H1 (cell line): ENCODE data around the gene SV2B. TPM values are rescaled to one million over a fixed set of nuclear protein-coding genes. Genes with fewer than 3 reads are reported as not detected.
A peak's percentile ranks its signal among the peaks of the same experiment; 100 is the strongest.

Experiments used
- CTCF ChIA-PET: fragments of 300-600 bp; sonication (Branson Sonifier 250); formaldehyde crosslinking; loops from one replicate; lab custom pipeline; 2021; ENCODE audit not compliant: partially characterized antibody; lab: Charles Lee
- POLR2A ChIA-PET: fragments of 300-600 bp; sonication (Branson Sonifier 250); formaldehyde crosslinking; loops from one replicate; lab custom pipeline; 2021; ENCODE audit warnings: inconsistent platforms; ENCODE audit not compliant: partially characterized antibody; lab: Charles Lee
- DNase-seq, 2 experiments: peaks; one replicate each; pipeline versions ENCODE4 v3.0.0 to v3.0.0-alpha.2; 2010 to 2022; ENCODE audit warnings: low spot score in 2 of 2, low read depth in 1 of 2, mixed read lengths in 1 of 2
- FAIRE-seq: peaks from 2 replicates; lab custom pipeline; 2011; peaks lifted over from hg19 to GRCh38; lab: Jason Lieb, UNC
- H2AFZ ChIP-seq: 2 replicates; pipeline ENCODE4 v1.8.1; 2012; ENCODE audit warnings: low read length, inconsistent platforms
- H2AK5ac ChIP-seq: 2 replicates; pipeline ENCODE4 v1.6.1; 2013; ENCODE audit warnings: low read depth, low read length
- H2BK120ac ChIP-seq: replicated peaks from 2 replicates; pipeline ENCODE3; 2013; ENCODE audit warnings: low read depth, low read length, inconsistent platforms
- H2BK12ac ChIP-seq: 2 replicates; pipeline ENCODE4 v1.6.1; 2013; ENCODE audit warnings: low read depth, low read length
- H2BK15ac ChIP-seq: 2 replicates; pipeline ENCODE4 v1.6.1; 2013; ENCODE audit warnings: low read length
- H2BK20ac ChIP-seq: 2 replicates; pipeline ENCODE4 v1.6.1; 2013; ENCODE audit warnings: low read length
- H2BK5ac ChIP-seq: 2 replicates; pipeline ENCODE4 v1.6.1; 2013; ENCODE audit warnings: low read depth, low read length
- H3K14ac ChIP-seq: 2 replicates; pipeline ENCODE4 v1.6.1; 2013; ENCODE audit warnings: inconsistent platforms; ENCODE audit not compliant: insufficient read length
- H3K18ac ChIP-seq: 2 replicates; pipeline ENCODE4 v1.6.1; 2013; ENCODE audit warnings: low read length; ENCODE audit errors: extremely low read depth
- H3K23ac ChIP-seq: 2 replicates; pipeline ENCODE4 v1.6.1; 2013; ENCODE audit warnings: inconsistent platforms; ENCODE audit not compliant: insufficient read length
- H3K23me2 ChIP-seq: 2 replicates; pipeline ENCODE4 v1.6.1; 2013; ENCODE audit warnings: low read depth, low read length
- H3K27ac ChIP-seq: 2 replicates; pipeline ENCODE4 v1.6.1; 2011; ENCODE audit warnings: low read depth, low read length, inconsistent platforms
- H3K27me3 ChIP-seq, 4 experiments: replicated peaks in 1 of 4; 1 replicate in 1 of 4; 2 replicates in 3 of 4; pipeline versions ENCODE4 v1.6.1 to v1.8.1; 2011 to 2013; ENCODE audit warnings: low read length in 3 of 4, mild to moderate bottlenecking in 3 of 4, inconsistent platforms in 2 of 4, mixed read lengths in 2 of 4, moderate library complexity in 1 of 4; ENCODE audit not compliant: control insufficient read depth in 3 of 4, insufficient read depth in 3 of 4; ENCODE audit errors: extremely low read depth in 1 of 4
- H3K36me3 ChIP-seq, 4 experiments: 2 replicates each; pipeline versions ENCODE4 v1.6.1 to v1.8.1; 2011 to 2013; ENCODE audit warnings: mild to moderate bottlenecking in 4 of 4, low read length in 3 of 4, moderate library complexity in 2 of 4, control low read depth in 1 of 4, inconsistent platforms in 1 of 4; ENCODE audit not compliant: insufficient read depth in 4 of 4, control insufficient read depth in 2 of 4
- H3K4ac ChIP-seq: replicated peaks from 2 replicates; pipeline ENCODE3; 2013; ENCODE audit warnings: low read length, low read depth, mixed read lengths, inconsistent platforms; ENCODE audit not compliant: insufficient read length
- H3K4me1 ChIP-seq, 4 experiments: replicated peaks in 1 of 4; 1 replicate in 1 of 4; 2 replicates in 3 of 4; pipeline versions ENCODE4 v1.6.1 to v1.8.1; 2011 to 2013; ENCODE audit warnings: low read length in 3 of 4, inconsistent platforms in 2 of 4, mixed read lengths in 1 of 4; ENCODE audit not compliant: insufficient read depth in 4 of 4, control insufficient read depth in 3 of 4
- H3K4me2 ChIP-seq, 2 experiments: 2 replicates each; pipeline versions ENCODE4 v1.6.1 to v1.8.1; 2011 to 2013; ENCODE audit warnings: low read depth in 2 of 2, low read length in 2 of 2, control low read depth in 1 of 2, inconsistent platforms in 1 of 2, mild to moderate bottlenecking in 1 of 2; ENCODE audit not compliant: insufficient read depth in 1 of 2
- H3K4me3 ChIP-seq, 4 experiments: fragments of 200-600, 300-600 bp in 1 of 4; sonication (generic), shearing (Covaris generic), sonication (Bioruptor Twin) in 1 of 4; 2 replicates each; pipeline versions ENCODE4 v1.5.1 to v1.8.1; 2011 to 2016; ENCODE audit warnings: low read length in 4 of 4, low read depth in 3 of 4, control low read depth in 2 of 4, inconsistent platforms in 2 of 4, mild to moderate bottlenecking in 2 of 4, mixed read lengths in 1 of 4, moderate library complexity in 1 of 4; ENCODE audit not compliant: insufficient read depth in 2 of 4; ENCODE audit errors: extremely low read depth in 1 of 4
- H3K56ac ChIP-seq: replicated peaks from 2 replicates; pipeline ENCODE3; 2013; ENCODE audit warnings: low read depth, mild to moderate bottlenecking, mixed read lengths, low read length, inconsistent platforms; ENCODE audit not compliant: insufficient read length
- H3K79me1 ChIP-seq: 2 replicates; pipeline ENCODE4 v1.6.1; 2013; ENCODE audit warnings: low read depth, low read length, control low read depth
- H3K79me2 ChIP-seq, 2 experiments: 2 replicates each; pipeline versions ENCODE4 v1.6.1 to v1.8.1; 2012 to 2013; ENCODE audit warnings: low read length in 2 of 2, mild to moderate bottlenecking in 2 of 2, inconsistent platforms in 1 of 2; ENCODE audit not compliant: insufficient read depth in 2 of 2, control insufficient read depth in 1 of 2
- H3K9ac ChIP-seq, 4 experiments: replicated peaks in 1 of 4; 1 replicate in 1 of 4; 2 replicates in 3 of 4; pipeline versions ENCODE4 v1.6.1 to v1.8.1; 2011 to 2013; ENCODE audit warnings: low read depth in 3 of 4, low read length in 3 of 4, control low read depth in 2 of 4, mild to moderate bottlenecking in 2 of 4, moderate library complexity in 2 of 4, inconsistent platforms in 1 of 4; ENCODE audit errors: extremely low read depth in 1 of 4
- H3K9me3 ChIP-seq, 2 experiments: 2 replicates each; pipeline versions ENCODE4 v1.6.1 to v1.8.1; 2012 to 2013; ENCODE audit warnings: mild to moderate bottlenecking in 2 of 2, moderate library complexity in 2 of 2, control low read depth in 1 of 2, inconsistent platforms in 1 of 2, low read depth in 1 of 2, low read length in 1 of 2, mixed read lengths in 1 of 2; ENCODE audit not compliant: insufficient read depth in 2 of 2
- H4K20me1 ChIP-seq, 2 experiments: replicated peaks in 1 of 2; 2 replicates each; pipeline versions ENCODE3 to v1.8.1; 2011 to 2013; ENCODE audit warnings: inconsistent platforms in 2 of 2, low read length in 2 of 2, mild to moderate bottlenecking in 1 of 2; ENCODE audit not compliant: insufficient read depth in 2 of 2, control insufficient read depth in 1 of 2
- H4K5ac ChIP-seq: 2 replicates; pipeline ENCODE4 v1.6.1; 2013; ENCODE audit warnings: low read length, low read depth, mixed read lengths, inconsistent platforms; ENCODE audit not compliant: insufficient read length
- H4K8ac ChIP-seq: 2 replicates; pipeline ENCODE4 v1.8.0; 2013; ENCODE audit warnings: mild to moderate bottlenecking, moderate library complexity, low read length, inconsistent platforms; ENCODE audit not compliant: insufficient read depth; ENCODE audit errors: extremely low read depth
- H4K91ac ChIP-seq: replicated peaks from 2 replicates; pipeline ENCODE3; 2013; ENCODE audit warnings: low read length, mixed read lengths, inconsistent platforms; ENCODE audit not compliant: insufficient read length
- CTBP2 ChIP-seq: IDR thresholded peaks from 2 replicates; pipeline ENCODE4 v1.7.0; 2011; ENCODE audit warnings: borderline replicate concordance, mild to moderate bottlenecking, moderate library complexity, mixed read lengths, low read length; ENCODE audit not compliant: insufficient read depth, insufficient read length
- SUZ12 ChIP-seq: fragments of 200-600 bp; sonication (generic); IDR thresholded peaks from 2 replicates; pipeline ENCODE4 v1.6.1; 2012; ENCODE audit warnings: mild to moderate bottlenecking, inconsistent platforms, low read length, moderate library complexity, mixed read lengths
- WGBS, 2 experiments: shearing (Covaris generic) in 1 of 2; methylation state at CpG; one replicate each; pipeline versions ENCODE4 v1.1.6 to v1.1.7; 2013 to 2015; ENCODE audit warnings: low lambda C conversion rate in 2 of 2, mixed read lengths in 2 of 2, inconsistent platforms in 1 of 2, low coverage in 1 of 2, missing lambda C conversion rate in 1 of 2; ENCODE audit not compliant: insufficient replicate concordance in 2 of 2, insufficient coverage in 1 of 2, insufficient read length in 1 of 2; ENCODE audit errors: extremely low coverage in 1 of 2, missing lambda C conversion rate in 1 of 2; 5-methylcytosine and 5-hydroxymethylcytosine counted together
- polyA plus RNA-seq, 7 experiments: library from polyadenylated mRNA; depleted of rRNA in 3 of 7; stranded (reverse) in 5 of 7; unstranded in 2 of 7; fragments of >200 nt in 5 of 7; fragments of 200-250 nt in 2 of 7; gene quantifications; 1 replicate in 5 of 7; 2 replicates in 1 of 7; 4 replicates in 1 of 7; pipeline versions ENCODE4 v1.2.1 to v1.2.3, GENCODE V29; 2011 to 2013; ENCODE audit warnings: missing spikeins in 2 of 7, mixed read lengths in 2 of 7
- total RNA-seq: library from RNA; stranded (reverse); fragmentation: NEBNext Ultra II Directional; extraction: Animal tissue kit (Norgen Biotek cat#: 25700); gene quantifications from 2 replicates; pipeline ENCODE4 v1.2.1, GENCODE V29; 2021

The SV2B gene
- total and polyA plus RNA-seq, 2 of the 8 experiments (the other 6 are each of a cell fraction or from before 2014, with no cell fraction given), result 0.09 to 0.20 TPM

GRCh38 chr15:91320101-91320500 lies 220.0 kb downstream of the SV2B start:
- H4K5ac ChIP-seq, result no peak overlapping the region
- H2BK12ac ChIP-seq, result no peak overlapping the region
- H3K79me1 ChIP-seq, result no peaks in the 10 kb centered on the region
- CTCF ChIA-PET, result interaction anchor here (2.1 kb wide), 1 partner anchor 17 kb away, joined by 7 read pairs; no protein-coding TSS in a partner anchor
- DNase-seq (no peak), FAIRE-seq (no peak)
- no peak overlapping the region for H2AK5ac ChIP-seq
- H3K18ac ChIP-seq, result no peak overlapping the region
- peak overlapping the region; percentile 44; the same call in 1 of the 2 replicates for H2AFZ ChIP-seq
- no peak overlapping the region for H3K4ac ChIP-seq
- TF ChIP-seq SUZ12, result no peak
- TF ChIP-seq CTBP2, result no peak
- H2BK5ac ChIP-seq, result no peak overlapping the region
- H3K14ac ChIP-seq, result no peak overlapping the region
- H2BK20ac ChIP-seq, result no peak overlapping the region
- no peak overlapping the region for H3K23ac ChIP-seq
- H3K27me3 ChIP-seq, result no peaks in the 10 kb centered on the region
- no peaks in the 10 kb centered on the region for H3K79me2 ChIP-seq
- H4K8ac ChIP-seq, result no peak overlapping the region
- no peak overlapping the region for H2BK120ac ChIP-seq
- H3K27ac ChIP-seq, result no peak overlapping the region
- WGBS, 2 experiments, result 92% methylated on average over 4 of the region's 4 CpGs; no CpG with 5 or more reads in 1 of the 2 experiments
- no peaks in the 10 kb centered on the region for H3K36me3 ChIP-seq
- POLR2A ChIA-PET, result no interaction called here
- H3K9ac ChIP-seq, result no peak overlapping the region
- no peak overlapping the region for H3K4me3 ChIP-seq
- no peaks in the 10 kb centered on the region for H4K20me1 ChIP-seq
- H4K91ac ChIP-seq, result no peak overlapping the region
- H3K23me2 ChIP-seq, result no peaks in the 10 kb centered on the region
- H2BK15ac ChIP-seq, result no peak overlapping the region
- H3K4me1 ChIP-seq, result no peaks in the 10 kb centered on the region
- H3K9me3 ChIP-seq, result no peaks in the 10 kb centered on the region
- H3K56ac ChIP-seq, result no peak overlapping the region
- H3K4me2 ChIP-seq, result no peak overlapping the region
